ENCODE results near the gene DNAH14. TPM values are rescaled to one million over a fixed set of nuclear protein-coding genes. Genes with fewer than 3 reads are reported as not detected.

The DNAH14 gene
- total RNA-seq, 2 experiments from 2014 or later: 1.8 to 2.3 TPM

DNA sequence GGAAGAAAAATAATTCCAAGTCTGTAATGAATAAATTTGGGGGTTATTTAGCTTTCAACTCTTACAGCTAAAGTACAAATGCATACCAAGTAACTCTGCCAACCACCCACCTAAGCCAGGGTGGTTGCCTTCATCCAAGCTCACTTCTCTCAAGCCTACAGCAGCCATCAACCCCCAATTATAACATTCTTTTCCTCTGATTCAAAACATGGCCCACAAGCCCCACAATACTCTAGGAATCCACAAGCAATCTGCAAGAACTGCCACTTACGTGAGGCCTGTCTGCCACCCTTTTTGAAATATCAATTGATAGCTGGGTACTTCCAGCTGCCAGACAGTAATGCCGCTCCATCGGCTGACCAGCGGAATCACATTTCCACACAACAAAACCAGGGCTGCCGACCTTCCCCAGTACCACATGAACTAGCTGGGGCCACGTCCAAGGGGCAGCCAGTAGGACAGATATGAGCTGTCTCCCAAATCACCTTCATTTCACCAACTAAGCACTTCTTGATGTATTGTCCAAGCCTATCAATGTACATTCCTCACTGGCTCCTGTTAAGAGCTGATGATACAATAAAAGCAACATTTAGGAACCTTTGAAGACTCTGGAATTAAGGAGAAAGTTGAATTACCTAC is 495.2 kb downstream of the DNAH14 start:
- H3K4me3 Mint-ChIP-seq: peak overlapping the region; percentile 99
- no peak for TF ChIP-seq CTCF (IDR thresholded peaks at IDR 0.05)
- DNase-seq (no peak), ATAC-seq (no peak)
- peaks cover 57% of the 10 kb centered on the region for H3K4me1 Mint-ChIP-seq (ENCODE audit: low read depth)
- H3K27me3 Mint-ChIP-seq: no peaks in the 10 kb centered on the region
- H3K9me3 Mint-ChIP-seq: no peaks in the 10 kb centered on the region
- CTCF ChIA-PET: interaction anchor here (0.7 to 2.9 kb wide), 8 partner anchors 8 to 1025 kb away, joined by 3 to 14 read pairs (median 4); no protein-coding TSS in a partner anchor
- peak overlapping the region; percentile 70 for H3K27ac Mint-ChIP-seq
- POLR2A ChIA-PET: interaction anchor here (0.6 to 9.7 kb wide), 4 partner anchors 20 to 48 kb away, joined by 3 to 109 read pairs (median 3); no protein-coding TSS in a partner anchor
- intact Hi-C loops (cut with micrococcal nuclease): no loop called here
- H3K36me3 Mint-ChIP-seq (ENCODE audit: low read depth): peaks cover 45% of the 10 kb centered on the region

DNA sequence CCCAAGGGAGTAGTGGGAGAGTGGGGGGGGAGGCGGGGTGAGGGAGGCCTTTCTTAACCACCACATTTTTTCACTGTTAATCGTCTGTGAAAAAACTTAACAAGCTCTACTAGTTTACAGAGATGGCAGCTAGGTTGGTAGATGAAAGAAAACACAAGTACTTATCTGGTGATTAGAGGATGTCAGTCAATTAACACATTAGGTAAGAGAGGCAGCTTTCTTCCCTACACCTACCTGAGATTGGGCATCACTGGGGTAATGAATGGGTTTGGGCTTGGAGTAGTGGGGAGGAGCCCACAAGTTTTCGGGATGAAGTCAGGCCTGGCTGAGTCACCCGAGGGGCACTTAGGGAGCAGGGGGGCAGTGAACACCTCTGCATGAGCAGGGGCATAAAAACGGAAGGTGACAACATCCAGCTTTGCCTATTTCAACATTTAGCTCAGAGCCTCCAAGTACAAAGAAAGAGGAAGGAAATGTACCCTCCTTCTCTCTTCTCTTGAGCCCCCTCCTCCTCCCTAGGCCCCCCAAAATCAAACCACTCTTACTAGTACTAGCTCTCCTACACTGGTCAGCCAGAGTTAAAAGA is 495.8 kb downstream of the DNAH14 start:
- Mint-ChIP-seq H3K27me3 (no peaks in the 10 kb centered on the region), H3K4me3 (peak overlapping the region; percentile 99), H3K9me3 (no peaks in the 10 kb centered on the region), H3K4me1 (ENCODE audit: low read depth) (peaks cover 59% of the 10 kb centered on the region), H3K36me3 (ENCODE audit: low read depth) (peaks cover 43% of the 10 kb centered on the region), H3K27ac (peak overlapping the region; percentile 71)
- TF ChIP-seq CTCF (IDR thresholded peaks at IDR 0.05): no peak
- ATAC-seq (no peak), DNase-seq (no peak)
- POLR2A ChIA-PET: interaction anchor here (0.6 to 9.7 kb wide), 5 partner anchors 20 to 50 kb away, joined by 3 to 109 read pairs (median 3); no protein-coding TSS in a partner anchor
- CTCF ChIA-PET: interaction anchor here (0.7 to 2.9 kb wide), 5 partner anchors 11 to 1026 kb away, joined by 3 to 14 read pairs (median 4); no protein-coding TSS in a partner anchor
- intact Hi-C loops (cut with micrococcal nuclease): no loop called here

DNA sequence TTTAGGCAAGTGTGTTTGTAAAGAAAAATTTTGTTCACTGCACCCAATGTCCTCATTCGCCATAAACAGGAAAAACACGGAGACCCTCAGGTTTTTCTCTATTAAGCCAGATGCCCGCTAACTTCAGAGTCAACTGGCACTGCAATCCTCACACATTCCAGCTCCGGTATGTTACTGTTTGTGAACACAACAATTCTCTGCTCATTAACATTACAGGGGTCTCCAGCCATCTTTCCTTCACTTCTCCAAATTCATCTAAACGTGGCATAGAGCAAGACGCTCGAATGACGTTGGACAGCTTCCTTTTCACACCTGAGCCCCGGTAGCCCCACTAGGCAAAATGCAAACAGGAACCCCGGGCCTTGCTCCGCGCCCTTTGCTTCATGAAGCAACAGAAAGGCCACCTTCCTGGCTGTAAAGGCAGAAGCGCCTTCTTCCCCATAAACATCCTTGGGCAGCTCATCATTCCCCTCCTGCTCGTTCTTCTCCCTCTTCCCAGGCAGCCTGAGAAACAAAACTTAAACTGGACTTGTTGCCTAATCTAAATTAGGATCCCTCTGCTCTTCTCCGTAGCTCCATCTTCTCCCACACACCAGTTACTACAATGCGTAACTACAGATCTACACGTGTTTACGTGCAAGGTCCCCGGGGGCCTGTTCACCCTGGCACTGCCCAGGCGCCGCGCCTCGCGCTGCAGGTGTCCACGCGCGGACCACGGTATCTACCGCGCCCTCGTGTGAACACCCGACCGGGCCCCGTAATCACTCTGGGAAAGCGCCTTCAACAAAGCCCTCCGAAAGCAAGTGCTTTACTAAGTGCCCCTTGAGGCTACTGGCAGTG is 497.1 kb downstream of the DNAH14 start:
- H3K27ac Mint-ChIP-seq: peak overlapping the region; percentile 93
- no peaks in the 10 kb centered on the region for H3K9me3 Mint-ChIP-seq
- intact Hi-C loops (cut with micrococcal nuclease): no loop called here
- peaks cover 60% of the 10 kb centered on the region for H3K4me1 Mint-ChIP-seq (ENCODE audit: low read depth)
- H3K4me3 Mint-ChIP-seq: peak overlapping the region; percentile 99
- DNase-seq (peak; percentile 54), ATAC-seq (no peak)
- ChIA-PET CTCF (interaction anchor here (0.9 to 2.2 kb wide), 5 partner anchors 18 to 561 kb away, joined by 3 to 5 read pairs (median 4); no protein-coding TSS in a partner anchor), POLR2A (interaction anchor here (0.6 to 9.7 kb wide), 7 partner anchors 18 to 573 kb away, joined by 3 to 109 read pairs (median 3); partner anchors contain the start of gene SDE2)
- no peaks in the 10 kb centered on the region for H3K27me3 Mint-ChIP-seq
- peaks cover 36% of the 10 kb centered on the region for H3K36me3 Mint-ChIP-seq (ENCODE audit: low read depth)
- TF ChIP-seq CTCF (IDR thresholded peaks at IDR 0.05): no peak

- Mint-ChIP-seq H3K27ac (peak within 1 kb of the TSS; percentile 93), H3K9me3 (peaks cover 2% of the 10 kb centered on the region), H3K36me3 (ENCODE audit: low read depth) (peaks cover 28% of the 10 kb centered on the region), H3K4me1 (ENCODE audit: low read depth) (peaks cover 54% of the 10 kb centered on the region), H3K27me3 (no peaks in the 10 kb centered on the region), H3K4me3 (peak within 1 kb of the TSS; percentile 99)
- ChIA-PET CTCF (interaction anchor here (0.7 to 2.2 kb wide), 8 partner anchors 13 to 560 kb away, joined by 3 to 5 read pairs (median 4); no protein-coding TSS in a partner anchor), POLR2A (interaction anchor here (1.1 to 9.7 kb wide), 7 partner anchors 17 to 572 kb away, joined by 3 to 109 read pairs (median 5); partner anchors contain the start of gene SDE2)
- peak; percentile 28 for ATAC-seq
- TF ChIP-seq CTCF (IDR thresholded peaks at IDR 0.05): no peak
- peak; percentile 41 for DNase-seq
- intact Hi-C loops (cut with micrococcal nuclease): no loop called here
Observed at GRCh38 chr1:225427235-225428067, 498.0 kb downstream of the DNAH14 start, which contains the start of gene LBR. Gene LBR (minus strand): TSS chr1:225428038. CDS start chr1:225424075, 3,963 bp downstream.
